Spinal cord (tissue), 10 donors: ENCODE results near the gene ZNF43. TPM values are rescaled to one million over a fixed set of nuclear protein-coding genes. Genes with fewer than 3 reads are reported as not detected.
A peak's percentile ranks its signal among the peaks of the same experiment; 100 is the strongest.

Experiments used
- DNase-seq, 6 donors: peaks; one replicate each; pipeline versions ENCODE4 v3.0.0 to v3.0.0-alpha.2; 2013 to 2015; ENCODE audit warnings: low spot score in 6 of 6, low read depth in 4 of 6
- H3K27ac ChIP-seq: one replicate; pipeline ENCODE4 v1.5.1; 2013; ENCODE audit warnings: low read depth, low read length, control low read depth
- H3K27me3 ChIP-seq: one replicate; pipeline ENCODE4 v1.6.1; 2013; ENCODE audit warnings: low read length; ENCODE audit not compliant: control insufficient read depth, insufficient read depth
- H3K36me3 ChIP-seq: one replicate; pipeline ENCODE4 v1.6.1; 2013; ENCODE audit warnings: low read length; ENCODE audit not compliant: control insufficient read depth, insufficient read depth
- H3K4me1 ChIP-seq: one replicate; pipeline ENCODE4 v1.6.1; 2013; ENCODE audit warnings: low read length; ENCODE audit not compliant: control insufficient read depth, insufficient read depth
- H3K4me3 ChIP-seq: one replicate; pipeline ENCODE4 v1.5.1; 2013; ENCODE audit warnings: low read depth, low read length, control low read depth
- H3K9me3 ChIP-seq: one replicate; pipeline ENCODE4 v1.6.1; 2013; ENCODE audit warnings: low read length; ENCODE audit not compliant: control insufficient read depth, insufficient read depth
- WGBS: methylation state at CpG from one replicate; pipeline ENCODE4 v1.1.5; 2013; ENCODE audit warnings: missing lambda C conversion rate; ENCODE audit not compliant: insufficient coverage; 5-methylcytosine and 5-hydroxymethylcytosine counted together
- polyA plus RNA-seq, 2 donors: library from polyadenylated mRNA; unstranded; fragments of 120-200 nt; gene quantifications; one replicate each; pipeline ENCODE4 v1.2.1, GENCODE V29; 2013; ENCODE audit not compliant: insufficient read length in 2 of 2
- total RNA-seq, 2 donors: library from RNA; depleted of rRNA in 1 of 2; stranded (reverse); fragments of 120-200 nt in 1 of 2; fragments of >200 nt in 1 of 2; gene quantifications; one replicate each; pipeline versions ENCODE4 v1.2.3 to v1.2.4, GENCODE V29; 2013 to 2014
- donor health status: healthy.

Gene ZNF43
- total and polyA plus RNA-seq, 4 donors = 19.6 to 31.7 (median 26.0) TPM

DNA sequence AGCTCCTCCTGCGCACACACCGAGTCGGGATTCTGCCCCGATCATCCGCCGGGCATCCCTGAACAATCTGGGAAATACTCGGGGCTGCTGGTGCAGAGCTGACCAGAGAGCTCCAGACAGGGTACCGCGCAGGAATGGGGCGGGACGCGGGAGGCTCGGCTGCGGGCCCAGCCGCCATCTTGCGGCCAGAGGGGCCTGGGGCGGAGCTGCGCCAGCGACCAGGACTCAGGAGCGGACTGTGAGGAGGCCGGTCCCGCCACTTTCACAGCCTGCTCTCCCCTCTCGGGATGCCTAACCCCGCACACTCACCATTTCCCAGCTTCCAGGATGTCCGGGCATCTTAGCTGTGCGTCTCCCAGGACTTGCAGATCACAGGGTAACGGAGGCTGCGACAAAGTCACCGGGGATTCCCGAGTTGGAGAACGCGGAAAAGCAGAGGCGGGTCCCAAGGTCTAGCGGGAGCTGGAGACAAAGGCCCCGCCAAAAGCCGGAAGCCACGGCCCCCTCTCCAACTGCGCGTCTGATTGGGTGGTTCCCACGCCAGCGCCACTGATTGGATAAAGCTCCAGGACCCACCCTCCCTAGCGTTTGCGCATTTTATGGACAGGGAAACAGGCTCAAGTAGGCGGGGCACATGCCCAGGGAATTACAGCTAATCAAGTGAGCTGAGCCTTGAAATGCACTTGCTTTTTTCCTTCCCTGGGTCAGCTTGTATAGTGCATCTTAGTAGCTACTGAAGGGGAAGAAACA lies 15.8 kb upstream of the ZNF43 start:
- peaks cover 14% of the 10 kb centered on the region for H3K4me1 ChIP-seq
- H3K4me3 ChIP-seq = peak overlapping the region; percentile 59
- peak; percentile 91 to 99 (median 95) for DNase-seq
- under 1% methylated on average over 44 of the region's 44 CpGs for WGBS
- H3K27me3 ChIP-seq = no peaks in the 10 kb centered on the region
- H3K36me3 ChIP-seq = peaks cover 12% of the 10 kb centered on the region
- peak overlapping the region; percentile 89 for H3K27ac ChIP-seq
- no peaks in the 10 kb centered on the region for H3K9me3 ChIP-seq

GRCh38 chr19:21850656-21851255 lies 14.8 kb upstream of the ZNF43 start:
- 38% methylated on average over 9 of the region's 9 CpGs for WGBS
- Histone ChIP-seq H3K4me1 (peaks cover 14% of the 10 kb centered on the region), H3K4me3 (peak overlapping the region; percentile 59), H3K36me3 (peaks cover 12% of the 10 kb centered on the region), H3K27ac (no peak overlapping the region), H3K9me3 (no peaks in the 10 kb centered on the region), H3K27me3 (no peaks in the 10 kb centered on the region)
- DNase-seq = peak in 1 of 6 donors; percentile 1

- Histone ChIP-seq H3K4me3 (no peak overlapping the region), H3K4me1 (peaks cover 14% of the 10 kb centered on the region), H3K27ac (no peak overlapping the region), H3K27me3 (no peaks in the 10 kb centered on the region), H3K36me3 (peaks cover 22% of the 10 kb centered on the region), H3K9me3 (no peaks in the 10 kb centered on the region)
- no peak for DNase-seq
- 100% methylated on average over 2 of the region's 6 CpGs for WGBS
These were observed 12.7 kb upstream of the ZNF43 start for GRCh38 chr19:21848706-21849105.

GRCh38 chr19:21843081-21843480 lies 7.1 kb upstream of the ZNF43 start:
- H3K27ac ChIP-seq = no peak overlapping the region
- H3K9me3 ChIP-seq = no peaks in the 10 kb centered on the region
- no peak for DNase-seq
- H3K36me3 ChIP-seq = peaks cover 12% of the 10 kb centered on the region
- H3K4me1 ChIP-seq = no peaks in the 10 kb centered on the region
- WGBS = 75% methylated on average over 4 of the region's 5 CpGs
- no peaks in the 10 kb centered on the region for H3K27me3 ChIP-seq
- H3K4me3 ChIP-seq = no peak overlapping the region

GRCh38 chr19:21841488-21842097 lies 5.6 kb upstream of the ZNF43 start:
- H3K4me3 ChIP-seq = no peak overlapping the region
- no CpG with 5 or more reads among the region's 1 CpG for WGBS
- no peaks in the 10 kb centered on the region for H3K9me3 ChIP-seq
- H3K4me1 ChIP-seq = peaks cover under 1% of the 10 kb centered on the region
- no peaks in the 10 kb centered on the region for H3K27me3 ChIP-seq
- H3K36me3 ChIP-seq = peaks cover 12% of the 10 kb centered on the region
- no peak for DNase-seq
- H3K27ac ChIP-seq = no peak overlapping the region

DNA sequence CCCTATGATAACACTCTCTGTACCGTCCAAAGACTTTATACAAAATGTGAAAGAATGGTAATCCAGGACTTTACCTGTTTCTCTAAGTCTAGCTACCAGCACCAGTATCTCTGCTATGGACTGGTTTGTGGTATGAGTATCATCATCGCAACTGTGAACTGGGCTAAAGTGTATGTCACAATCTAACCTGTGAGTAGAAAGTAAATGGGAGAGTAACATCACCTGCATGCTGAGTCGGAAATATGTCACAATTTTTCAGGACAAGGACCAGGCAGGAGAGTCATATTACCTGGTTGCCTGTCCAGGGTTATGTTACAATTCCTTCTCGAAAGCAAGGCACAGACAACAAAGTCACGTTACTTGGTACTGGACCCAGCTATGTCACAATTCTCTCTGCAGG lies 5.1 kb upstream of the ZNF43 start:
- Histone ChIP-seq H3K4me1 (peaks cover 6% of the 10 kb centered on the region), H3K4me3 (no peak overlapping the region), H3K36me3 (peaks cover 12% of the 10 kb centered on the region), H3K27me3 (no peaks in the 10 kb centered on the region), H3K9me3 (no peaks in the 10 kb centered on the region), H3K27ac (no peak overlapping the region)
- no peak for DNase-seq
- WGBS = 98% methylated on average over 4 of the region's 5 CpGs

- H3K27me3 ChIP-seq = no peaks in the 10 kb centered on the region
- peaks cover 10% of the 10 kb centered on the region for H3K4me1 ChIP-seq
- DNase-seq = no peak
- peaks cover 7% of the 10 kb centered on the region for H3K36me3 ChIP-seq
- H3K27ac ChIP-seq = no peak overlapping the region
- H3K4me3 ChIP-seq = no peak overlapping the region
- WGBS = no CpG with 5 or more reads among the region's 1 CpG
- peaks cover 1% of the 10 kb centered on the region for H3K9me3 ChIP-seq
These were observed 4.0 kb upstream of the ZNF43 start for GRCh38 chr19:21839976-21840375.

DNA sequence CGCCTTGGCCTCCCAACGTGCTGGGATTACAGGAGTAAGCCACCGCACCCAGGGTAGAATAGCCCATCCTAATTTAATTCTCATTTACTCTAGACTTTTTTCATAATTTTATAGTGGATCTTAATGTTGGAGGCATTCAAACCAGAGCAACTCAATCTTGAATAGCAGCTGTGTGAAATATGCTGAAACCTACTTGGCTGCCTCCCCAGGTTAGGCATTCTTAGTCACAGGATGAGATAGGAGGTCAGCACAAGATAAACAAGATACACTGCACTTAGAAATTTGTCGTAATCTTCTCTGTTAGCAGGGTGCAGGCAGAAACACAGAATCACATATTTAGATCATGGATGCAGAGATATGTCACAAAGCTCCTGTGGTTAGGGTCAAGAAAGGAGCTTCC lies 2.7 kb upstream of the ZNF43 start:
- peaks cover 7% of the 10 kb centered on the region for H3K36me3 ChIP-seq
- DNase-seq = no peak
- no peak overlapping the region for H3K4me3 ChIP-seq
- H3K27ac ChIP-seq = no peak overlapping the region
- H3K4me1 ChIP-seq = peaks cover 12% of the 10 kb centered on the region
- no peaks in the 10 kb centered on the region for H3K27me3 ChIP-seq
- peaks cover 2% of the 10 kb centered on the region for H3K9me3 ChIP-seq
- 60% methylated on average over 1 of the region's 4 CpGs for WGBS

DNA sequence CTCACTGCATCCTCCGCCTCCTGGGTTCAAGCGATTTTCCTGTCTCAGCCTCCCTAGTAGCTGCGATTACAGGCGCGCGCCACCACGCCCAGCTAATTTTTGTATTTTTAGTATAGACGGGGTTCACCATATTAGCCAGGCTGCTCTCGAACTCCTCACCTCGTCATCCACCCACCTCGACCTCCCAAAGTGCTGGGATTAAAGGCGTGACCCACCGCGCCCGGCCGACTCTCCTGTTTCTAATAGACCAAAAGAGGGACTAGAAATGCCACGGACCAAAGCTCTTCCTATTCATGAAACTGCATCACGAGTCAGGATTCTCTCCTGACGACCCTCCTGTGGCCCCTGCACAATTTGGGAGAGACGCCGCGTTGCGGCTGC lies 563 bp downstream of the ZNF43 start:
- peaks cover 4% of the 10 kb centered on the region for H3K9me3 ChIP-seq
- no peak for DNase-seq
- H3K4me1 ChIP-seq = peaks cover 12% of the 10 kb centered on the region
- 4% methylated on average over 18 of the region's 23 CpGs for WGBS
- peak overlapping the region; percentile 82 for H3K27ac ChIP-seq
- H3K27me3 ChIP-seq = no peaks in the 10 kb centered on the region
- H3K36me3 ChIP-seq = peaks cover 7% of the 10 kb centered on the region
- peak overlapping the region; percentile 58 for H3K4me3 ChIP-seq
